Keratinocyte (primary cell): Measurements from ENCODE around the gene PCYT1B. TPM values are rescaled to one million over a fixed set of nuclear protein-coding genes. Genes with fewer than 3 reads are reported as not detected.
"Not testable (repeated sequence)": the region's sequence is repeated elsewhere in the genome, so short reads cannot be mapped to it uniquely, and the experiment has no call there.

Experiments used
- DNase-seq: peaks from one replicate; pipeline ENCODE4 v3.0.0-alpha.2; 2011; ENCODE audit warnings: low read depth, missing footprints, low spot score
- FAIRE-seq: peaks from 2 replicates; lab custom pipeline; 2011; peaks lifted over from hg19 to GRCh38; lab: Jason Lieb, UNC
- H2AFZ ChIP-seq: 2 replicates; pipeline ENCODE4 v1.6.0; 2012; ENCODE audit warnings: low read length, control low read depth, inconsistent platforms; ENCODE audit not compliant: control insufficient read depth
- H3K27ac ChIP-seq: 2 replicates; pipeline ENCODE4 v1.5.1; 2011; ENCODE audit warnings: low read length; ENCODE audit not compliant: control insufficient read depth, insufficient read depth
- H3K27me3 ChIP-seq: 3 replicates; pipeline ENCODE4 v1.6.0; 2011; ENCODE audit warnings: low read length; ENCODE audit not compliant: control insufficient read depth, insufficient read depth; ENCODE audit errors: extremely low read depth
- H3K36me3 ChIP-seq, 2 experiments: 2 replicates in 1 of 2; 3 replicates in 1 of 2; pipeline ENCODE4 v1.5.1; 2011; ENCODE audit warnings: low read length in 2 of 2, mild to moderate bottlenecking in 1 of 2; ENCODE audit not compliant: control insufficient read depth in 2 of 2, insufficient read depth in 2 of 2; ENCODE audit errors: extremely low read depth in 1 of 2
- H3K4me1 ChIP-seq: 3 replicates; pipeline ENCODE4 v1.5.1; 2011; ENCODE audit warnings: low read length; ENCODE audit not compliant: control insufficient read depth, insufficient read depth; ENCODE audit errors: extremely low read depth
- H3K4me2 ChIP-seq: 3 replicates; pipeline ENCODE4 v1.6.0; 2011; ENCODE audit warnings: low read depth, low read length; ENCODE audit not compliant: control insufficient read depth, insufficient read depth; ENCODE audit errors: extremely low read depth
- H3K4me3 ChIP-seq, 3 experiments: fragments of 200-600 bp in 1 of 3; sonication (generic) in 1 of 3; 2 replicates in 2 of 3; 3 replicates in 1 of 3; pipeline ENCODE4 v1.5.1; 2011 to 2016; ENCODE audit warnings: low read length in 3 of 3, mild to moderate bottlenecking in 3 of 3, control low read depth in 2 of 3, inconsistent platforms in 1 of 3, low read depth in 1 of 3, mixed read lengths in 1 of 3, mixed run types in 1 of 3, moderate library complexity in 1 of 3; ENCODE audit not compliant: control insufficient read depth in 2 of 3, insufficient read depth in 2 of 3; ENCODE audit errors: extremely low read depth in 1 of 3
- H3K79me2 ChIP-seq: 2 replicates; pipeline ENCODE4 v1.6.0; 2012; ENCODE audit warnings: low read length; ENCODE audit not compliant: control insufficient read depth, insufficient read depth
- H3K9ac ChIP-seq: 3 replicates; pipeline ENCODE4 v1.6.0; 2011; ENCODE audit warnings: low read length; ENCODE audit not compliant: control insufficient read depth, insufficient read depth; ENCODE audit errors: extremely low read depth
- H3K9me1 ChIP-seq: 3 replicates; pipeline ENCODE4 v1.6.0; 2011; ENCODE audit warnings: low read length; ENCODE audit not compliant: control insufficient read depth, insufficient read depth; ENCODE audit errors: extremely low read depth
- H3K9me3 ChIP-seq: 2 replicates; pipeline ENCODE4 v1.5.1; 2012; ENCODE audit warnings: low read depth, low read length; ENCODE audit not compliant: control insufficient read depth
- H4K20me1 ChIP-seq: 3 replicates; pipeline ENCODE4 v1.6.0; 2011; ENCODE audit warnings: low read length; ENCODE audit not compliant: control insufficient read depth, insufficient read depth; ENCODE audit errors: extremely low read depth
- CTCF ChIP-seq, 3 experiments: IDR thresholded peaks in 1 of 3; conservative IDR thresholded peaks in 1 of 3; optimal IDR thresholded peaks in 1 of 3; 2 replicates in 2 of 3; 3 replicates in 1 of 3; pipeline versions ENCODE3 to v1.5.1; 2011; ENCODE audit warnings: low read length in 3 of 3, mild to moderate bottlenecking in 3 of 3, moderate library complexity in 2 of 3, control low read depth in 1 of 3, inconsistent platforms in 1 of 3; ENCODE audit not compliant: insufficient read depth in 2 of 3; ENCODE audit errors: extremely low read depth in 1 of 3
- EZH2 ChIP-seq: IDR thresholded peaks from one replicate; pipeline ENCODE4 v1.6.1; 2012; ENCODE audit warnings: inconsistent platforms, mild to moderate bottlenecking, low read length, moderate library complexity
- dilution Hi-C: fragments of 300-500 bp; cut with MboI; formaldehyde crosslinking; loops from one replicate; pipeline ENCODE4 v1.7.0; 2020; ENCODE audit warnings: low sequenced_read_pairs; ENCODE audit not compliant: extremely low pct_ligation_motif_present
- polyA plus RNA-seq, 5 experiments: library from polyadenylated mRNA; depleted of rRNA in 3 of 5; stranded (reverse) in 3 of 5; stranded (forward) in 1 of 5; unstranded in 1 of 5; fragments of >200 nt; gene quantifications; 1 replicate in 1 of 5; 2 replicates in 3 of 5; 3 replicates in 1 of 5; pipeline versions ENCODE4 v1.2.1 to v1.2.3, GENCODE V29; 2011 to 2012; ENCODE audit warnings: missing spikeins in 2 of 5, low read depth in 1 of 5, low replicate concordance in 1 of 5

The PCYT1B gene
- polyA plus RNA-seq, 1 donor (not counting 4 experiments of a cell fraction or from before 2014, with no cell fraction given), result 3.7 TPM

GRCh38 chrX:24658421-24658820, 11.3 kb upstream of the PCYT1B start:
- FAIRE-seq (no peak), DNase-seq (no peak)
- dilution Hi-C loops, result no loop called here
- Histone ChIP-seq H3K9me3 (no peaks in the 10 kb centered on the region), H3K36me3 (no peaks in the 10 kb centered on the region), H3K27ac (no peak overlapping the region), H3K79me2 (no peaks in the 10 kb centered on the region), H3K4me3 (no peak overlapping the region), H3K27me3 (no peaks in the 10 kb centered on the region), H4K20me1 (no peaks in the 10 kb centered on the region), H3K4me2 (no peak overlapping the region), H2AFZ (no peak overlapping the region), H3K9me1 (no peaks in the 10 kb centered on the region), H3K4me1 (no peaks in the 10 kb centered on the region), H3K9ac (no peak overlapping the region)
- no peak for TF ChIP-seq CTCF (optimal IDR thresholded peaks at IDR 0.05 in 1 of 3, IDR thresholded peaks at IDR 0.05 in 1 of 3, conservative IDR thresholded peaks at IDR 0.05 in 1 of 3; ENCODE audit: extremely low read depth in 1 of 3, insufficient read depth in 2 of 3, low read length in 3 of 3)
- no peak for TF ChIP-seq EZH2

DNA sequence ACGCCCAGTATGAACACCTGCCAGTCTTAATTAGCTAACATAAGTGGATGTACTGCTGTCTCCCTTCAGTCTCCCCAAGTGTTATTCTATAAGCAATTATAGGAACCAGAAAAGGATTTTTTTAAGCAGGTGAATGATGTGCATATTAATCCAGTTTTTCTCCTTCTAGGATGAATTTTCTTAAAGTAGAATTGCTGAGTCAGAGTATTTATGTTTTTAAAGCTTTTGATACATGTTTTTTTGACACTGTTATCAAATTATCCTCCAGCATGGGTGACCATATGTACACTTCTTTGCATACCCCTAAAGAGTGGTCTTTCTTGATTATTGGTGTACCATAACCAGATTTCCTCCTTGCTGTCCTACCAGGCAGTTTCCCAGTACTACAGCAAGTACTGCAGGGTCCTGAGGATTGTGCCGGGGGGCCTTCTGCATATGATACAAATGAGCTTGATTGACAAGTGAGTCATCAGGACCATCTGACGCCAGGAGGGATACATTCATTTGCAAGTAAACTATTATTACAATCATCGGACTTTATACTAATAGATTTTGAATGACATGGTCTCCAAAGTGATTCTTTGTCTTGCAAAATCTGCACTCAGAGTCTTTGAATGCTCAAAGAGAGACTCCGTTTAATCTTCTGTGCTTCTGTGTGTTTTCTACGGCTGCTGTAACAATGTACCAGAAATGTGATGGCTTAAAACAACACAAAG, 10.7 kb upstream of the PCYT1B start:
- no peak for DNase-seq
- no peak overlapping the region for H3K4me2 ChIP-seq
- H3K4me3 ChIP-seq, result no peak overlapping the region
- no peaks in the 10 kb centered on the region for H3K9me1 ChIP-seq
- no peak for FAIRE-seq
- no peak overlapping the region for H3K27ac ChIP-seq
- no peaks in the 10 kb centered on the region for H3K27me3 ChIP-seq
- H3K4me1 ChIP-seq, result no peaks in the 10 kb centered on the region
- no peak overlapping the region for H2AFZ ChIP-seq
- H3K36me3 ChIP-seq, result no peaks in the 10 kb centered on the region
- H3K9ac ChIP-seq, result no peak overlapping the region
- dilution Hi-C loops, result no loop called here
- no peak for TF ChIP-seq CTCF (optimal IDR thresholded peaks at IDR 0.05 in 1 of 3, IDR thresholded peaks at IDR 0.05 in 1 of 3, conservative IDR thresholded peaks at IDR 0.05 in 1 of 3; ENCODE audit: extremely low read depth in 1 of 3, insufficient read depth in 2 of 3, low read length in 3 of 3)
- no peak for TF ChIP-seq EZH2
- H4K20me1 ChIP-seq, result no peaks in the 10 kb centered on the region
- H3K9me3 ChIP-seq, result no peaks in the 10 kb centered on the region
- H3K79me2 ChIP-seq, result no peaks in the 10 kb centered on the region

DNA sequence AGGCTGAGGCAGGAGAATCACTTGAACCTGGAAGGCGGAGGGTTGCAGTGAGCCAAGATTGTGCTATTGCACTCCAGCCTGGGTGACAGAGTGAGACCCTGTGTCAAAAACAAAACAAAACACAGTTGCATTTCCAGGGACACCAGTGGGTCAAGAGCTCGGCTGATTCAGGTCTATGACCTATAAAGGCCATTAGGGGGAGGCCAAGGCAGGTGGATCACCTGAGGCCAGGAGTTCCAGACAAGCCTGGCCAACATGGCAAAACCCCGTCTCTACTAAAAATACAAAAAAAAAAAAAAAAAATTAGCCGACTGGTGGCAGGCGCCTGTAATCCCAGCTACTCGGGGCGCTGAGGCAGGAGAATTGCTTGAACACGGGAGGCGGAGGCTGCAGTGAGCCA, 8.5 kb upstream of the PCYT1B start:
- H3K9me1 ChIP-seq, H2AFZ ChIP-seq, FAIRE-seq, H3K79me2 ChIP-seq, H3K36me3 ChIP-seq, H3K9me3 ChIP-seq, H4K20me1 ChIP-seq, H3K27me3 ChIP-seq, DNase-seq, H3K9ac ChIP-seq, H3K4me1 ChIP-seq, dilution Hi-C loops, H3K27ac ChIP-seq, H3K4me2 ChIP-seq, H3K4me3 ChIP-seq: not testable (repeated sequence)
